Vein endothelial cell (primary cell): ENCODE results near the gene TNFRSF17. TPM values are rescaled to one million over a fixed set of nuclear protein-coding genes. Genes with fewer than 3 reads are reported as not detected.

Source experiments
- small RNA-seq: library from RNA; depleted of rRNA; stranded (forward); fragments of <200 nt; gene quantifications from one replicate; pipeline ENCODE3, GENCODE V24; 2012
- total RNA-seq: library from RNA; depleted of rRNA; stranded (reverse); fragments of >200 nt; gene quantifications from 2 replicates; pipeline ENCODE4 v1.2.3, GENCODE V29; 2012

Gene TNFRSF17
- not detected in 2 replicates for total RNA-seq

DNA sequence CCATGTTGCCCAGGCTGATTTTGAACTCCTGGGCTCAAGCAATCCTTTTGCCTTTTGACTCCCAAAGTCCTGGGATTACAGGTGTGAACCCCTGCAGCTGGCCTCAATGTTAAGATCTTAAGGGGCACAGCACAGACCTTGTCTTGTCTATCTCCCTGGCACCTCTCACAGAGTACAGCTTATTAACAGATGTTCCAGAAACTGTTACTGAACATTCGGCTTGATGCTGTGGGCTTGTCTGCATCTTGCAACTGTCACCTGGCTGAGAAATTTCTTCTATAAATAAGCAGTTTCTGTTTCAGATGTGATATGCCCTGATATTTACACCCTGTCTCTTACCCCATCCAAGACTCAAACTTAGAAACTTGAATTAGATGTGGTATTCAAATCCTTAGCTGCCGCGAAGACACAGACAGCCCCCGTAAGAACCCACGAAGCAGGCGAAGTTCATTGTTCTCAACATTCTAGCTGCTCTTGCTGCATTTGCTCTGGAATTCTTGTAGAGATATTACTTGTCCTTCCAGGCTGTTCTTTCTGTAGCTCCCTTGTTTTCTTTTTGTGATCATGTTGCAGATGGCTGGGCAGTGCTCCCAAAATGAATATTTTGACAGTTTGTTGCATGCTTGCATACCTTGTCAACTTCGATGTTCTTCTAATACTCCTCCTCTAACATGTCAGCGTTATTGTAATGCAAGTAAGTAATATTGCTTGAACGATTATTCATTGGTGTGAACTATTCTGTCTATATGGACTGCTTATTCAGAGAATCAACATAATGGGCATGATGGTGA is at the start of gene TNFRSF17:
TSS of gene TNFRSF17 (plus strand) at position 450 of the 791 bp plus-strand sequence. CDS start at position 565, 115 bp downstream.

DNA sequence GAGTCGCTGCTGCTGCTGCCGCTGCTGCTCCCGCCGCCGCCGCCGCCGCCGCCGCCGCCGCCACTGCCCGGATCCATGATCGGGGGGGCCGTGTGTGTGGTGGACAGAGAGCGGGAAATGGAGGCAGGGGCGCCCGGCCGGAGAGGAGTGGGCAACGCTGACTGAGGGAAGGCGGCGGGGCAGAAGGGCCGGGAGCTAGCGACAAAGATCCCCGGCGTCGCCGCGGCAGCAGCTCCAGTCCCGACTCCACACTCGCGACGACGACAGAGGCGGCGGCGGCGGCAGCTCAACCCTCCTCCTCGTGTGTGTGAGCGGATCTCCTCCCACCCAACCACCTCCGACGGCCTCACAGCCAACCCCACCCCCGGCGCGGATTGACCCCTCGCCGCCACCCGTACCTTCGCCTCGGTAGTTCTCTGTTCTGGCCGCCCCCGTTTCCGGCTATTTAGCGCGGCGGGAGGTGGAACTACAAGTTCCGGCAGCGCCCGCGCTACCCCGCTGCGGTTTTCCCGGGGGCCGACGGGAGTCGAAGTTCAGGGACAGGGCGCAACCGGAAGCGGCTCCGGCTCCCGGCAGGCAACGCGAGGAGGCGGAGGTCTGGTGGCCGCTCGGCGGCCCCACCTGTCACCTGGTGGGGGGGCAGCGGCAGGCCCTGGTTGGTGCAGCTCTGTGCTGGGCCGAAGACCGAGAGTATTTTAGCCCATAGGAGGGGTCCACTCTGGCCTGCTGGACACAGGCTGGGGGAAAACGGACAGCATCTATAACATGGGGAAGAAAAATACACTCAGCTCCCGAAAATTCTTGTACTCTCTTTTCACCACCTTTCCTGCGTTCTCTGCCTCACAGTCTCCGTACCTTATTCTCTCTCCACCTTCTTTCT is 49.1 kb upstream of the TNFRSF17 start, which contains the start of gene GSPT1:
TSS of gene GSPT1 (minus strand) at position 313 of the 880 bp plus-strand sequence. CDS start at position 77, 236 bp downstream.

DNA sequence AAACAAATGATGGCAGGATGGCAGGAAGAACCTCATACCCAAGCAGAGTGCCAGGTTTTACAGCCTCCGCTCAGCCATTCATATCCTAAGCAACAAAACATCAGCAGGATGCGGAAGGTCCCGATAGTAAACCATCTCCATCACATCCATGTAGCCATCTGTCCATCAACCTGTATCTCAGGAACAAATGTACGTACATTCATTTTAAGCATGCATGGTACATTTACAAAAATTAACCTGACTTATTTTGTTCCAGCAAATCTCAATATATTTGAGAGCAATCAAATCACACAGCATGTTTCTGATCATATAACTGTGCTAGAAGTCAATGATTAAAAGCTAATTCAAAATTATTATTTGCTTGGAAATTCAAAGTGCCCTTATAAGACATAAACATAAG is 23.1 kb upstream of the TNFRSF17 start, which contains the start of gene NPIPB2:
TSS of gene NPIPB2 (minus strand) at position 101 of the 400 bp plus-strand sequence. CDS start at position 101, 0 bp downstream.

Small RNA genes lying within 50 kb of the gene (small RNA-seq; reads per million reads assigned to genes)
- gene AC007216.5 (not detected), gene UBL5P4 (not detected)

Other genes with a start within 250 kb of the TNFRSF17 start
- 43.8 and 46.0 TPM in 2 replicates for gene TXNDC11, start 222.4 kb upstream of the TNFRSF17 start, total RNA-seq
- 40.2 and 43.0 TPM in 2 replicates for gene ZC3H7A, start 168.0 kb upstream of the TNFRSF17 start, total RNA-seq
- 125 and 152 TPM in 2 replicates for gene RSL1D1, start 113.7 kb upstream of the TNFRSF17 start, total RNA-seq
- 122 and 133 TPM in 2 replicates for gene GSPT1, start 49.3 kb upstream of the TNFRSF17 start, total RNA-seq
- 2.6 and 4.6 TPM in 2 replicates for gene NPIPB2, start 23.2 kb upstream of the TNFRSF17 start, total RNA-seq
- 11.8 and 16.7 TPM in 2 replicates for gene SNX29, start 11.5 kb downstream of the TNFRSF17 start, total RNA-seq